Esophagus muscularis mucosa (tissue), 4 donors: ENCODE data around the gene RDH12. TPM values are rescaled to one million over a fixed set of nuclear protein-coding genes. Genes with fewer than 3 reads are reported as not detected.

ENCODE experiments used
- DNase-seq: peaks from one replicate; pipeline ENCODE4 v3.0.0-alpha.2; 2017; ENCODE audit errors: extremely low spot score
- H3K27ac ChIP-seq, 4 donors: fragments of 200-600 bp; sonication (generic); replicated peaks in 1 of 4; 1 replicate in 3 of 4; 2 replicates in 1 of 4; pipeline ENCODE4 v1.5.1; 2016 to 2019; ENCODE audit warnings: mild to moderate bottlenecking in 1 of 4
- H3K27me3 ChIP-seq, 4 donors: fragments of 200-600 bp; sonication (generic); one replicate each; pipeline versions ENCODE4 v1.5.1 to v1.6.0; 2016 to 2019
- H3K36me3 ChIP-seq, 4 donors: fragments of 200-600 bp; sonication (generic); one replicate each; pipeline ENCODE4 v1.5.1; 2016 to 2019
- H3K4me1 ChIP-seq, 4 donors: fragments of 200-600 bp; sonication (generic); one replicate each; pipeline ENCODE4 v1.5.1; 2016 to 2019
- H3K4me3 ChIP-seq, 4 donors: fragments of 200-600 bp; sonication (generic); 1 replicate in 2 of 4; 2 replicates in 2 of 4; pipeline ENCODE4 v1.5.1; 2016 to 2019; ENCODE audit warnings: mild to moderate bottlenecking in 4 of 4, moderate library complexity in 1 of 4
- H3K9me3 ChIP-seq, 4 donors: fragments of 200-600 bp; sonication (generic); 1 replicate in 3 of 4; 2 replicates in 1 of 4; pipeline ENCODE4 v1.5.1; 2016 to 2019
- EP300 ChIP-seq: sonication (generic); formaldehyde crosslinking; IDR thresholded peaks from one replicate; pipeline ENCODE4 v1.6.1; 2017; ENCODE audit warnings: antibody characterized with exemption
- POLR2A ChIP-seq: fragments of 450-650 bp; IDR thresholded peaks from one replicate; pipeline ENCODE4 v1.6.1; 2017; ENCODE audit warnings: antibody characterized with exemption, moderate library complexity, mild to moderate bottlenecking, low read depth
- POLR2AphosphoS5 ChIP-seq, 2 donors: sonication (generic); formaldehyde crosslinking; IDR thresholded peaks; one replicate each; pipeline ENCODE4 v1.6.1; 2017; ENCODE audit warnings: antibody characterized with exemption in 2 of 2
- WGBS: methylation state at CpG from one replicate; pipeline ENCODE4 v1.1.5; 2018; 5-methylcytosine and 5-hydroxymethylcytosine counted together
- intact Hi-C: fragments of 100-400 bp; cut with DNase I; formaldehyde crosslinking; loops from one replicate; pipeline ENCODE4 v1.15.1; 2023
- total RNA-seq, 4 donors: library from RNA; depleted of rRNA; stranded (reverse); fragments of >200 nt; gene quantifications; one replicate each; pipeline versions ENCODE4 v1.1.0 to v1.2.1, GENCODE V29; 2016
- TF ChIP-seq, protein P1 (sequence below), 3 experiments: fragments of 200-600 bp in 2 of 3; fragments of 450-650 bp in 1 of 3; sonication (generic) in 2 of 3; IDR thresholded peaks; one replicate each; pipeline ENCODE4 v1.5.1; 2017 to 2019; ENCODE audit warnings: antibody characterized with exemption in 3 of 3, mild to moderate bottlenecking in 2 of 3, moderate library complexity in 1 of 3

RDH12 gene
- total RNA-seq, 4 donors from 2014 or later = not detected

GRCh38 chr14:67674480-67675218 is 27.0 kb upstream of the RDH12 start, which contains the start of gene VTI1B:
VTI1B (minus strand) TSS chr14:67674632; CDS start chr14:67674489, 143 bp downstream.
- H3K9me3 ChIP-seq = no peaks in the 10 kb centered on the region
- peaks cover 6 to 18% (median 11%) of the 10 kb centered on the region in 4 donors for H3K36me3 ChIP-seq
- intact Hi-C loops = no loop called here
- H3K4me3 ChIP-seq = peak within 1 kb of the TSS; percentile 73 to 100 (median 94)
- H3K27ac ChIP-seq = peak within 1 kb of the TSS; percentile 93 to 97 (median 96)
- H3K27me3 ChIP-seq = no peaks in the 10 kb centered on the region
- 1% methylated on average over 35 of the region's 87 CpGs for WGBS
- no peak for DNase-seq
- peaks cover 30 to 38% (median 37%) of the 10 kb centered on the region in 4 donors for H3K4me1 ChIP-seq
- TF ChIP-seq POLR2AphosphoS5 (IDR thresholded peaks at IDR 0.05) = peak; percentile 65 to 85
- TF ChIP-seq, protein P1, sequence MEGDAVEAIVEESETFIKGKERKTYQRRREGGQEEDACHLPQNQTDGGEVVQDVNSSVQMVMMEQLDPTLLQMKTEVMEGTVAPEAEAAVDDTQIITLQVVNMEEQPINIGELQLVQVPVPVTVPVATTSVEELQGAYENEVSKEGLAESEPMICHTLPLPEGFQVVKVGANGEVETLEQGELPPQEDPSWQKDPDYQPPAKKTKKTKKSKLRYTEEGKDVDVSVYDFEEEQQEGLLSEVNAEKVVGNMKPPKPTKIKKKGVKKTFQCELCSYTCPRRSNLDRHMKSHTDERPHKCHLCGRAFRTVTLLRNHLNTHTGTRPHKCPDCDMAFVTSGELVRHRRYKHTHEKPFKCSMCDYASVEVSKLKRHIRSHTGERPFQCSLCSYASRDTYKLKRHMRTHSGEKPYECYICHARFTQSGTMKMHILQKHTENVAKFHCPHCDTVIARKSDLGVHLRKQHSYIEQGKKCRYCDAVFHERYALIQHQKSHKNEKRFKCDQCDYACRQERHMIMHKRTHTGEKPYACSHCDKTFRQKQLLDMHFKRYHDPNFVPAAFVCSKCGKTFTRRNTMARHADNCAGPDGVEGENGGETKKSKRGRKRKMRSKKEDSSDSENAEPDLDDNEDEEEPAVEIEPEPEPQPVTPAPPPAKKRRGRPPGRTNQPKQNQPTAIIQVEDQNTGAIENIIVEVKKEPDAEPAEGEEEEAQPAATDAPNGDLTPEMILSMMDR (IDR thresholded peaks at IDR 0.05) = no peak
- no peak for TF ChIP-seq EP300
- peak; percentile 56 for TF ChIP-seq POLR2A

GRCh38 chr14:67675219-67675582 is 26.5 kb upstream of the RDH12 start:
- intact Hi-C loops = no loop called here
- peaks cover 30 to 38% (median 35%) of the 10 kb centered on the region in 4 donors for H3K4me1 ChIP-seq
- H3K4me3 ChIP-seq = peak overlapping the region; percentile 73 to 100 (median 94)
- TF ChIP-seq, protein P1 (IDR thresholded peaks at IDR 0.05) = no peak
- TF ChIP-seq POLR2AphosphoS5 (IDR thresholded peaks at IDR 0.05) (no peak), POLR2A (no peak), EP300 (no peak)
- peaks cover 6 to 22% (median 11%) of the 10 kb centered on the region in 4 donors for H3K36me3 ChIP-seq
- H3K27me3 ChIP-seq = no peaks in the 10 kb centered on the region
- WGBS = 40% methylated on average over 11 of the region's 16 CpGs
- H3K27ac ChIP-seq = peak overlapping the region; percentile 93 to 97 (median 96)
- H3K9me3 ChIP-seq = no peaks in the 10 kb centered on the region
- DNase-seq = no peak

- Histone ChIP-seq H3K4me3 (no peak overlapping the region), H3K27ac (no peak overlapping the region), H3K9me3 (no peaks in the 10 kb centered on the region), H3K27me3 (no peaks in the 10 kb centered on the region), H3K4me1 (peaks cover 5 to 7% (median 6%) of the 10 kb centered on the region in 4 donors), H3K36me3 (peaks cover 6 to 56% (median 24%) of the 10 kb centered on the region in 4 donors)
- no peak for DNase-seq
- intact Hi-C loops = no loop called here
- TF ChIP-seq, protein P1 (IDR thresholded peaks at IDR 0.05) = no peak
- TF ChIP-seq POLR2A = no peak
- no peak for TF ChIP-seq EP300
- TF ChIP-seq POLR2AphosphoS5 (IDR thresholded peaks at IDR 0.05) = no peak
- 67% methylated on average over 2 of the region's 2 CpGs for WGBS
Observed at GRCh38 chr14:67679006-67679405, 22.7 kb upstream of the RDH12 start.

DNA sequence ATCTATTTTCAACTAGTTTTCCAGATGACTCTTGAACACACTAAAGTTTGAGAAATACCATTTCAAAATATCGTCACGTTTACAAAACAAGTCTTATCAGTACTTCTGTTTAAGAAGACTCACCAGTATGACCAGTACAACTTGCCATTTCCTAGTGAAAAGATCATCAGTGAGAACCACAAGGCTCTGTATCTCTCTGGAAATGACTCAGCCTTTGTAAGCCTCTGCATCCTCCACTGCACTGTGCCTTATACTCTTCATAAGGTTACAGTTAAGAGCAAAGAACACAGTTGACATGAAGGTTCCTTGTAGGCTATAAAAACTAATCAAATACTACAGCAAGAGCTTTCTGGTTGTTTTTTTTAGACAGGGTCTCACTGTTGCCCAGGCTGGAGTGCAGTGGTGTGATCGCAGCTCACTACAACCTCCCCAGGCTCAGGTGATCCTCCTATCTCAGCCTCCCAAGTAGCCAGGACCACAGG is 21.5 kb upstream of the RDH12 start:
- no peaks in the 10 kb centered on the region for H3K27me3 ChIP-seq
- no peak overlapping the region for H3K4me3 ChIP-seq
- intact Hi-C loops = no loop called here
- peaks cover 3 to 5% (median 4%) of the 10 kb centered on the region in 4 donors for H3K4me1 ChIP-seq
- peaks cover 6 to 68% (median 32%) of the 10 kb centered on the region in 4 donors for H3K36me3 ChIP-seq
- H3K27ac ChIP-seq = no peak overlapping the region
- WGBS = 91% methylated on average over 3 of the region's 3 CpGs
- TF ChIP-seq POLR2A = no peak
- TF ChIP-seq EP300 = no peak
- TF ChIP-seq, protein P1 (IDR thresholded peaks at IDR 0.05) = no peak
- TF ChIP-seq POLR2AphosphoS5 (IDR thresholded peaks at IDR 0.05) = no peak
- no peak for DNase-seq
- no peaks in the 10 kb centered on the region for H3K9me3 ChIP-seq
